ENCODE results near the gene ACO2. TPM values are rescaled to one million over a fixed set of nuclear protein-coding genes. Genes with fewer than 3 reads are reported as not detected.

ACO2 gene
- total and polyA plus RNA-seq, 2 of the 13 experiments (the other 11 are each of a cell fraction or from before 2014, with no cell fraction given) = 19.2 to 45.6 TPM

GRCh38 chr22:41532908-41533825 is 64.2 kb downstream of the ACO2 start (continued):
- no peak for TF ChIP-seq ZNF280B (CRISPR knock-in tag; IDR thresholded peaks at IDR 0.05; ENCODE audit: borderline replicate concordance)
- TF ChIP-seq PITX1 (CRISPR knock-in tag; IDR thresholded peaks at IDR 0.05) = no peak
- TF ChIP-seq SMARCC2 (IDR thresholded peaks at IDR 0.05) = no peak
- TF ChIP-seq WIZ (CRISPR knock-in tag; IDR thresholded peaks at IDR 0.05) = no peak
- TF ChIP-seq HNF4G (IDR thresholded peaks at IDR 0.05; ENCODE audit: borderline replicate concordance, low read depth, low read length) = no peak
- no peak for TF ChIP-seq HNF4G (CRISPR knock-in tag; IDR thresholded peaks at IDR 0.05; ENCODE audit: borderline replicate concordance, low read depth)
- TF ChIP-seq KLF6 (CRISPR knock-in tag; IDR thresholded peaks at IDR 0.05) = no peak
- TF ChIP-seq TBX3 (IDR thresholded peaks at IDR 0.05; ENCODE audit: borderline replicate concordance) = no peak
- TF ChIP-seq NKX3-1 (CRISPR knock-in tag; IDR thresholded peaks at IDR 0.05) = no peak
- TF ChIP-seq ZNF782 (CRISPR knock-in tag; IDR thresholded peaks at IDR 0.05; ENCODE audit: borderline replicate concordance) = no peak
- no peak for TF ChIP-seq ARID5B (CRISPR knock-in tag; IDR thresholded peaks at IDR 0.05)
- TF ChIP-seq ZNF605 (CRISPR knock-in tag; IDR thresholded peaks at IDR 0.05) = peak; percentile 35; the same call in 1 of the 2 replicates
- TF ChIP-seq ZNF703 (CRISPR knock-in tag; IDR thresholded peaks at IDR 0.05; ENCODE audit: borderline replicate concordance) = no peak
- TF ChIP-seq ERF (CRISPR knock-in tag; IDR thresholded peaks at IDR 0.05) = peak; percentile 41; the same call in 1 of the 2 replicates
- 0 out of 2 replicates have a peak, but pooled peaks have one; percentile 52 for TF ChIP-seq ZNF256 (CRISPR knock-in tag; conservative IDR thresholded peaks at IDR 0.05)
- TF ChIP-seq ZNF350 (CRISPR knock-in tag; IDR thresholded peaks at IDR 0.05; ENCODE audit: borderline replicate concordance, low read depth) = no peak
- TF ChIP-seq ZFP91 (CRISPR knock-in tag; IDR thresholded peaks at IDR 0.05; ENCODE audit: borderline replicate concordance) = 0 out of 2 replicates have a peak, but pooled peaks have one; percentile 13
- TF ChIP-seq NBN (conservative IDR thresholded peaks at IDR 0.05) = no peak
- TF ChIP-seq SKI (IDR thresholded peaks at IDR 0.05; ENCODE audit: partially characterized antibody) = no peak
- TF ChIP-seq DMTF1 (CRISPR knock-in tag; IDR thresholded peaks at IDR 0.05) = no peak

Data from HepG2 (cell line).